Measurements from ENCODE around the gene WSB1. TPM values are rescaled to one million over a fixed set of nuclear protein-coding genes. Genes with fewer than 3 reads are reported as not detected.
"Not testable (repeated sequence)": the region's sequence is repeated elsewhere in the genome, so short reads cannot be mapped to it uniquely, and the experiment has no call there.

Gene WSB1
- total and polyA plus RNA-seq, 4 experiments from 2014 or later = 122 to 157 (median 141) TPM

DNA sequence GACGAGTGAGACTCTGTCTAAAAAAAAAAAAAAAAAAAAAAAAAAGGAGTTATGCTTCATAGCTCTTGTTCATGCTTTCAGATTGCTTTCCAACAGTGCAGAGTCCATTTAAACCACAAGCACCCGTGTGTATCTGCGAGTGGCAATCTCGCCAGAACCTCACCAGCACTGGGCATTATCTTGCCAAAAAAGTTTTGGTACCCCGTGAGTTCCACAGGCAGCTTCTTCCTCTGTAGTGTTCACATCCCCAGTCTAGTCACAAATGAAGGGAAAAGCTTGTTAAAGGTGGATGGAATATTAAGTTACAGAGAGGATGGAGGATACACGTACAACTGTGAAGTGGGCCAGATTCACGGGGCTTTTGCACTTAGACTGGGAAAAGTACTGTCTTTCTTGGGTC is 33.5 kb downstream of the WSB1 start:
- Histone ChIP-seq H3K9me3 (ENCODE audit: control insufficient read depth in 1 of 2, low read length in 2 of 2) (no peaks in the 10 kb centered on the region), H3K4me3 (ENCODE audit: low read length in 2 of 2) (no peak overlapping the region), H3K27me3 (ENCODE audit: insufficient read depth, low read length) (no peaks in the 10 kb centered on the region), H3K36me3 (ENCODE audit: insufficient read depth, low read length) (no peaks in the 10 kb centered on the region), H3K27ac (ENCODE audit: low read depth, low read length) (no peak overlapping the region), H3K4me1 (ENCODE audit: insufficient read depth, low read length) (peaks cover 5% of the 10 kb centered on the region)
- H3K9me3 Mint-ChIP-seq = no peaks in the 10 kb centered on the region
- no peaks in the 10 kb centered on the region for H3K36me3 Mint-ChIP-seq
- peaks cover 5 to 7% (median 7%) of the 10 kb centered on the region in 4 donors for H3K4me1 Mint-ChIP-seq
- no peak overlapping the region for H3K4me3 Mint-ChIP-seq
- POLR2A ChIA-PET (ENCODE audit: partially characterized antibody) = interaction anchor here (1.4 kb wide), 1 partner anchor 33 kb away, joined by 4 read pairs; no protein-coding TSS in a partner anchor
- no peak for DNase-seq
- H3K27ac Mint-ChIP-seq = no peak overlapping the region
- intact Hi-C loops (cut with micrococcal nuclease) = no loop called here
- H3K27me3 Mint-ChIP-seq = no peaks in the 10 kb centered on the region
- CTCF ChIA-PET (ENCODE audit: partially characterized antibody) = interaction anchor here (0.6 to 2.3 kb wide), 4 partner anchors 27 to 91 kb away, joined by 3 to 11 read pairs (median 4); no protein-coding TSS in a partner anchor

GRCh38 chr17:27327871-27328270 is 34.0 kb downstream of the WSB1 start:
- intact Hi-C loops (cut with micrococcal nuclease) = no loop called here
- Mint-ChIP-seq H3K27ac (peak overlapping the region in 1 of 7 donors; percentile 52), H3K36me3 (no peaks in the 10 kb centered on the region), H3K27me3 (no peaks in the 10 kb centered on the region), H3K4me1 (peaks cover 6 to 12% (median 10%) of the 10 kb centered on the region in 4 donors), H3K4me3 (no peak overlapping the region), H3K9me3 (no peaks in the 10 kb centered on the region)
- Histone ChIP-seq H3K36me3 (ENCODE audit: insufficient read depth, low read length) (no peaks in the 10 kb centered on the region), H3K4me1 (ENCODE audit: insufficient read depth, low read length) (peaks cover 7% of the 10 kb centered on the region), H3K4me3 (ENCODE audit: low read length in 2 of 2) (no peak overlapping the region), H3K27me3 (ENCODE audit: insufficient read depth, low read length) (no peaks in the 10 kb centered on the region), H3K9me3 (ENCODE audit: control insufficient read depth in 1 of 2, low read length in 2 of 2) (no peaks in the 10 kb centered on the region), H3K27ac (ENCODE audit: low read depth, low read length) (no peak overlapping the region)
- no peak for DNase-seq
- ChIA-PET POLR2A (ENCODE audit: partially characterized antibody) (no interaction called here), CTCF (ENCODE audit: partially characterized antibody) (interaction anchor here (0.6 to 2.3 kb wide), 3 partner anchors 27 to 91 kb away, joined by 3 to 11 read pairs (median 3); no protein-coding TSS in a partner anchor)

- CTCF ChIA-PET (ENCODE audit: partially characterized antibody) = interaction anchor here (2.5 kb wide), 1 partner anchor 92 kb away, joined by 8 read pairs; no protein-coding TSS in a partner anchor
- H3K27me3 Mint-ChIP-seq; H3K27me3 ChIP-seq (ENCODE audit: insufficient read depth, low read length); H3K27ac ChIP-seq (ENCODE audit: low read depth, low read length); H3K9me3 ChIP-seq (ENCODE audit: control insufficient read depth in 1 of 2, low read length in 2 of 2); H3K36me3 Mint-ChIP-seq; H3K27ac Mint-ChIP-seq; H3K36me3 ChIP-seq (ENCODE audit: insufficient read depth, low read length); H3K4me1 ChIP-seq (ENCODE audit: insufficient read depth, low read length); H3K9me3 Mint-ChIP-seq; intact Hi-C loops (cut with micrococcal nuclease); DNase-seq; POLR2A ChIA-PET (ENCODE audit: partially characterized antibody); H3K4me3 ChIP-seq (ENCODE audit: low read length in 2 of 2); H3K4me3 Mint-ChIP-seq: not testable (repeated sequence)
- peaks cover 6 to 17% (median 13%) of the 10 kb centered on the region in 4 donors for H3K4me1 Mint-ChIP-seq
Observed at GRCh38 chr17:27328686-27329085, 34.8 kb downstream of the WSB1 start.

- H3K27me3 Mint-ChIP-seq = no peaks in the 10 kb centered on the region
- intact Hi-C loops (cut with micrococcal nuclease) = no loop called here
- H3K4me3 ChIP-seq (ENCODE audit: low read length in 2 of 2) = no peak overlapping the region
- H3K9me3 Mint-ChIP-seq = no peaks in the 10 kb centered on the region
- H3K4me1 Mint-ChIP-seq = peaks cover 9 to 22% (median 17%) of the 10 kb centered on the region in 4 donors
- H3K27me3 ChIP-seq (ENCODE audit: insufficient read depth, low read length) = no peaks in the 10 kb centered on the region
- peak overlapping the region in 1 of 7 donors; percentile 23 for H3K27ac Mint-ChIP-seq
- H3K9me3 ChIP-seq (ENCODE audit: control insufficient read depth in 1 of 2, low read length in 2 of 2) = no peaks in the 10 kb centered on the region
- DNase-seq = no peak
- no peak overlapping the region for H3K27ac ChIP-seq (ENCODE audit: low read depth, low read length)
- POLR2A ChIA-PET (ENCODE audit: partially characterized antibody) = no interaction called here
- CTCF ChIA-PET (ENCODE audit: partially characterized antibody) = interaction anchor here (2.5 kb wide), 1 partner anchor 93 kb away, joined by 8 read pairs; no protein-coding TSS in a partner anchor
- no peaks in the 10 kb centered on the region for H3K36me3 ChIP-seq (ENCODE audit: insufficient read depth, low read length)
- H3K4me1 ChIP-seq (ENCODE audit: insufficient read depth, low read length) = peaks cover 7% of the 10 kb centered on the region
- no peaks in the 10 kb centered on the region for H3K36me3 Mint-ChIP-seq
- H3K4me3 Mint-ChIP-seq = no peak overlapping the region
Observed at GRCh38 chr17:27329146-27329805, 35.4 kb downstream of the WSB1 start.

GRCh38 chr17:27332047-27332393 is 38.1 kb downstream of the WSB1 start:
- no peaks in the 10 kb centered on the region for H3K9me3 ChIP-seq (ENCODE audit: control insufficient read depth in 1 of 2, low read length in 2 of 2)
- peaks cover 9 to 22% (median 17%) of the 10 kb centered on the region in 4 donors for H3K4me1 Mint-ChIP-seq
- H3K4me3 Mint-ChIP-seq = peak overlapping the region; percentile 72 to 91 (median 84)
- no peaks in the 10 kb centered on the region for H3K27me3 ChIP-seq (ENCODE audit: insufficient read depth, low read length)
- H3K27ac ChIP-seq (ENCODE audit: low read depth, low read length) = peak overlapping the region; percentile 47
- ChIA-PET POLR2A (ENCODE audit: partially characterized antibody) (interaction anchor here (1.5 to 3.4 kb wide), 2 partner anchors 38 to 269 kb away, joined by 4 to 45 read pairs; partner anchors contain the start of gene WSB1), CTCF (ENCODE audit: partially characterized antibody) (interaction anchor here (2.1 to 5.3 kb wide), 2 partner anchors 86 to 95 kb away, joined by 7 to 155 read pairs; no protein-coding TSS in a partner anchor)
- H3K4me1 ChIP-seq (ENCODE audit: insufficient read depth, low read length) = peaks cover 7% of the 10 kb centered on the region
- no peaks in the 10 kb centered on the region for H3K27me3 Mint-ChIP-seq
- intact Hi-C loops (cut with micrococcal nuclease) = loop anchor here (1.0 to 2.0 kb wide), 6 partner anchors 17 to 269 kb away; partner anchors contain the start of gene WSB1
- H3K9me3 Mint-ChIP-seq = no peaks in the 10 kb centered on the region
- H3K36me3 ChIP-seq (ENCODE audit: insufficient read depth, low read length) = no peaks in the 10 kb centered on the region
- no peak for DNase-seq
- peak overlapping the region; percentile 62 to 93 (median 86) for H3K27ac Mint-ChIP-seq
- no peaks in the 10 kb centered on the region for H3K36me3 Mint-ChIP-seq
- peak overlapping the region in 1 of 2 donors; percentile 47 for H3K4me3 ChIP-seq (ENCODE audit: low read length in 2 of 2)

DNA sequence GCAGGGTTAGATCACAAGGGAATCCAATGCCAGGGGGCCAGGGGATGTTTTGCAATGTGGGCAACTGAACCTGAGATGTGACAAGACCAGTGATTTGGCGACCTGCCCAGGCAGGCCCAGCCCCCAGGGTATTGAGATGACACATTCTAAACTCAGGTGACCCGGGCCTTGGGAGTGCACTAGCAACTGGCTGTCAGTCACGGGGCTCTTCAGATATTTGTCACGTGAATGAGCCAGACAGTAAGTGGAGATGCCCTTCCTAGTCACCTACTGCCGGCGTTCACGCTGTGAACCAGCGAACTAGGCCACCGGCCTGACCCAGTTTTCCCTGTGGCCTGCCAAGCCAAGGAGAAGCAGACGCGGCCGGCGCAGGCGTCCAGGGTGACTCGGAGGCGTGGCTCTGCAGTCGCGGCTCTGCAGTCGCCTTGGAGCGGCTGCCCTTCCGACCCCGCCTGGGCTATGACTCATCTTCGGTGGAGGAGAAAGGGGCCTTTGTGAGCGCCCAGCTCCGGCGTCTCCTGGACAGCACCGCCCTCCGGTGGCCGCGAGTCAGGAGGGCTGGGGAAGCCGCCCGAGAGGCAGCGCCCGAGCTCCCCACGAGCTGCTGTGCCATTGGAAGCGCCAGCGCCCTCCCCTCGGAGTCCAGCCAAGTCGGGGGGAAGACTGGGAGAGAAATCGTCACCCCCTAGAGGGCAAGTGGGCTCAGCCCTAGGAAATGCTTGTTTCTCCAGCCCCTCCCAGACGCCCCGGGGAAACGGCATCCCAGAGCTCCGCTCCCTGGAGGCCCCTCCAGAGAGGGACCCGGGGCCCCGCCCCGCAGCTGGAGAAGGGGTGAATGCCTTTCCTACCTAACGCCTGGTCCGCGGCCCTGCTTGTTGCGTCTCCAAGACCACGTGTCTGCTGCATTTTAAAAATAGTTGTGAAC is 38.8 kb downstream of the WSB1 start:
- intact Hi-C loops (cut with micrococcal nuclease) = loop anchor here (1.0 to 2.0 kb wide), 6 partner anchors 17 to 269 kb away; partner anchors contain the start of gene WSB1
- DNase-seq = peak; percentile 79 to 97 (median 80)
- no peaks in the 10 kb centered on the region for H3K9me3 ChIP-seq (ENCODE audit: control insufficient read depth in 1 of 2, low read length in 2 of 2)
- Mint-ChIP-seq H3K27me3 (no peaks in the 10 kb centered on the region), H3K4me3 (peak overlapping the region; percentile 72 to 91 (median 85)), H3K9me3 (no peaks in the 10 kb centered on the region), H3K27ac (peak overlapping the region; percentile 68 to 93 (median 87)), H3K36me3 (no peaks in the 10 kb centered on the region), H3K4me1 (peaks cover 9 to 22% (median 17%) of the 10 kb centered on the region in 4 donors)
- H3K4me1 ChIP-seq (ENCODE audit: insufficient read depth, low read length) = peaks cover 7% of the 10 kb centered on the region
- peak overlapping the region; percentile 47 to 57 for H3K4me3 ChIP-seq (ENCODE audit: low read length in 2 of 2)
- H3K36me3 ChIP-seq (ENCODE audit: insufficient read depth, low read length) = no peaks in the 10 kb centered on the region
- no peaks in the 10 kb centered on the region for H3K27me3 ChIP-seq (ENCODE audit: insufficient read depth, low read length)
- CTCF ChIA-PET (ENCODE audit: partially characterized antibody) = interaction anchor here (0.6 to 5.3 kb wide), 27 partner anchors 9 to 1205 kb away, joined by 3 to 155 read pairs (median 4); partner anchors contain the start of gene WSB1
- POLR2A ChIA-PET (ENCODE audit: partially characterized antibody) = interaction anchor here (1.3 to 3.4 kb wide), 5 partner anchors 16 to 268 kb away, joined by 3 to 45 read pairs (median 5); partner anchors contain the start of gene WSB1
- H3K27ac ChIP-seq (ENCODE audit: low read depth, low read length) = peak overlapping the region; percentile 47
